Kidney epithelial cell (primary cell): Measurements from ENCODE around the gene SCYL2. TPM values are rescaled to one million over a fixed set of nuclear protein-coding genes. Genes with fewer than 3 reads are reported as not detected.
"Not testable (repeated sequence)": the region's sequence is repeated elsewhere in the genome, so short reads cannot be mapped to it uniquely, and the experiment has no call there.

Experiments used
- DNase-seq: peaks from one replicate; pipeline ENCODE4 v3.0.0-alpha.2; 2010; ENCODE audit warnings: low read depth
- H3K27me3 ChIP-seq: 2 replicates; pipeline ENCODE4 v1.6.0; 2011; ENCODE audit warnings: low read length; ENCODE audit not compliant: control insufficient read depth, insufficient read depth
- H3K36me3 ChIP-seq: 2 replicates; pipeline ENCODE4 v1.5.1; 2011; ENCODE audit warnings: low read length; ENCODE audit not compliant: control insufficient read depth, insufficient read depth
- H3K4me3 ChIP-seq: 2 replicates; pipeline ENCODE4 v1.5.1; 2011; ENCODE audit warnings: low read depth, mild to moderate bottlenecking, control low read depth, low read length
- total RNA-seq: library from RNA; depleted of rRNA; stranded (reverse); fragments of >200 nt; gene quantifications from 2 replicates; pipeline ENCODE4 v1.2.3, GENCODE V29; 2015
- TF ChIP-seq, protein P1 (sequence below): IDR thresholded peaks from 2 replicates; pipeline ENCODE4 v1.5.1; 2011; ENCODE audit warnings: mild to moderate bottlenecking, moderate library complexity, low read length, control low read depth, inconsistent platforms; ENCODE audit not compliant: insufficient read depth, poor library complexity, severe bottlenecking

The SCYL2 gene
- total RNA-seq, 1 donor from 2014 or later: 47.5 TPM

DNA sequence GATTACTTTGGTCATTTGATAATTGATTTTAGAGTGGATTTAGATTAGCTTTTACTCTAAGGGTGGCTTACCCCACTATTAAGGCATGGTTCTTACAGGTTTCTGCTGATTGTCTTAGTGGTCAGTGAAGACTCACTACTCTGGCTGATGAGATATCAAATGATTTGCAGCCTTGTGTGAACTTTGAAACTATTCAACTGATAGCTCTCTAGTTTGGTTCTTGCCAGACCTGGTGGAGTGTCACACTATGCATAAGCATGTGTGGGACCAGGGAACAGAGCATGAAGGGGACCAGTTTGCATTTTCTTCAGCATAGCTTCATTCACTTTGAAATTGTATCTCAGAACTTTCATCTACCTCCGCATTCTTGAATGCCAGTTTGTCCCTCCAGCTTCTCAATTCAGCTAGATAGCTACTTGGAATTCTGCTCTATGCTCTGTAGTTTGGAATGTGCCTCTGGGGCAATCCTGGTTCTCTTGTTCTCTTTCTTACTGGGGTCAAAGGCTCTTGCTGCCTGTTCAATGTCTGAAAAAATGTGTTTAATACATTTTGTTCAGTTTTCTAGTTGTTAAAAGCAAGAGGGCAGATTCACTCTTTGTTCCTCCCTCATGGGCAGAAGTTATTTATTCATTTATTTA is 12.7 kb downstream of the SCYL2 start:
- Histone ChIP-seq H3K4me3 (no peak overlapping the region), H3K36me3 (no peaks in the 10 kb centered on the region), H3K27me3 (no peaks in the 10 kb centered on the region)
- TF ChIP-seq, protein P1, sequence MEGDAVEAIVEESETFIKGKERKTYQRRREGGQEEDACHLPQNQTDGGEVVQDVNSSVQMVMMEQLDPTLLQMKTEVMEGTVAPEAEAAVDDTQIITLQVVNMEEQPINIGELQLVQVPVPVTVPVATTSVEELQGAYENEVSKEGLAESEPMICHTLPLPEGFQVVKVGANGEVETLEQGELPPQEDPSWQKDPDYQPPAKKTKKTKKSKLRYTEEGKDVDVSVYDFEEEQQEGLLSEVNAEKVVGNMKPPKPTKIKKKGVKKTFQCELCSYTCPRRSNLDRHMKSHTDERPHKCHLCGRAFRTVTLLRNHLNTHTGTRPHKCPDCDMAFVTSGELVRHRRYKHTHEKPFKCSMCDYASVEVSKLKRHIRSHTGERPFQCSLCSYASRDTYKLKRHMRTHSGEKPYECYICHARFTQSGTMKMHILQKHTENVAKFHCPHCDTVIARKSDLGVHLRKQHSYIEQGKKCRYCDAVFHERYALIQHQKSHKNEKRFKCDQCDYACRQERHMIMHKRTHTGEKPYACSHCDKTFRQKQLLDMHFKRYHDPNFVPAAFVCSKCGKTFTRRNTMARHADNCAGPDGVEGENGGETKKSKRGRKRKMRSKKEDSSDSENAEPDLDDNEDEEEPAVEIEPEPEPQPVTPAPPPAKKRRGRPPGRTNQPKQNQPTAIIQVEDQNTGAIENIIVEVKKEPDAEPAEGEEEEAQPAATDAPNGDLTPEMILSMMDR: no peak
- DNase-seq: no peak

DNA sequence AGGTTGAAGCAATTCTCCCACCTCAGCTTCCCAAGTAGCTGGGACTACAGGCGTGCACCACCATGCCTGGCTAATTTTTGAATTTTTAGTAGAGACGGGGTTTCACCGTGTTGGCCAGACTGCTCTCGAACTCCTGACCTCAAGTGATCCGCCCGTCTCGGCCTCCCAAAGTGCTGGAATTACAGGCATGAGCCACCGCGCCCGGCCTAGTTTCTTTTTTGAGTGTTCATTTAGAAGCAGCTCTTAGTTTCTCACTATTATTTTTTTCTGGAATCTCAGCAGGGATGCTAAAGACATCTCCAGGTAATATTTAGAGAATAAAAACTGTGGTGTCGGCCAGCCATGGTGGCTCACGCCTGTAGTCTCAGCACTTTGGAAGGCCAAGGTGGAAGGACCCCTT is 17.6 kb downstream of the SCYL2 start:
- H3K36me3 ChIP-seq, H3K27me3 ChIP-seq, DNase-seq, H3K4me3 ChIP-seq: not testable (repeated sequence)

DNA sequence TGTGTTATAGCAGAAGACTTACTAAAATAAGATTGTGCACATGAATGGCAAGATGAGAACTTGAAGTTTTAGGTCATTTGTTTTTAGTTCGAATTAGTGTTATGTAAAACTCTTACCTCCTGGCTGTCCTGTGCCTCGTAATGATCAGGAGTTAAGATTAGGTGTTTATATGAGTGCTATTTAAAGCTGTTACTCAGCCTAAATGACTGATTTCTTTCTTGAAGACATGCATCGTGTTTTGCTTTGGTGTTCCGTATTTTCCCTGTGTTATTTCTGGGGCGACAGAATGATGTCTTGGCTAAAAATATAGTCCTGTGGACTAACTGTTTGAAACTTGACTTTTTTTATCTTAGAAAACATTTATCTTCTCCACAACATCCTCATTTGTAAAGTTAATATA is 22.1 kb downstream of the SCYL2 start:
- Histone ChIP-seq H3K36me3 (no peaks in the 10 kb centered on the region), H3K27me3 (no peaks in the 10 kb centered on the region), H3K4me3 (no peak overlapping the region)
- TF ChIP-seq, protein P1: no peak
- no peak for DNase-seq

DNA sequence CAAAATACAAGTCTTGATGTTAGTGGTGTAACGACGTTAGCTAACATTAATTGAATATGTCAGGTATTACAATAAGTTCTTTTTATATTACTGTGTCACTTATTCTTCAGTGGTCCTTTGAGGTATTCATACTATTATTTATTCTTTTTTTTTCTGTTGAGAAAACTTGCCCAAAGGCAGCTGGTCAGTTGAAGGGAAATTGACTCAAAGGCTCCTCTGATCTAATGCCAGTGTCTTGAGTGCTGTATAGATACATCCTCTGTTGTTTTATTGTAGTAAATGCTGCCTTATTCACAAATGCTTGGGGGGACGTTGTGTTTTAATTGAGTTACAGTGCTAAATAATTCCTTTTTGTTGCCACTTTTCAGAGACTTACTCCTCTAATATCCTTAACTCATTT is 23.0 kb downstream of the SCYL2 start:
- H3K36me3 ChIP-seq: no peaks in the 10 kb centered on the region
- no peak overlapping the region for H3K4me3 ChIP-seq
- H3K27me3 ChIP-seq: no peaks in the 10 kb centered on the region
- TF ChIP-seq, protein P1: no peak
- DNase-seq: no peak

DNA sequence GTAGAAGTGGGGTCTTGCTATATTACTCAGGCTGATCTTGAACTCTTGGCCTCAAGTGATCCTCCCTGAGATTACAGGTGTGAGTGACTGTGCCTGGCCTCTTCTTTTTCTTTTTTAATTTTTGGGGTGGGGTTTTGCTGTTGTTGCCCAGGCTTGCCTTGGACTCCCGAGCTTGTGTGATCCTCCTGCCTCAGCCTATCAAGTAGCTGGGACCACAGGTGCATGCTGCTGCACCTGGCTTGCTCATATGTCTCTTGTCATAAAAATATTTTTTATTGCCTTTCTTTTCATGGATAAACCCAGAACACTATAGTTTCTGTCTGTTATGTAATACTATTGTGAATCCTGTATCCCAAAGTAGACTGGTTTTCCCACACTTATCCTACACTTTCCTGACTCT is 26.0 kb downstream of the SCYL2 start:
- Histone ChIP-seq H3K36me3 (no peaks in the 10 kb centered on the region), H3K27me3 (no peaks in the 10 kb centered on the region), H3K4me3 (no peak overlapping the region)
- TF ChIP-seq, protein P1: no peak
- no peak for DNase-seq

DNA sequence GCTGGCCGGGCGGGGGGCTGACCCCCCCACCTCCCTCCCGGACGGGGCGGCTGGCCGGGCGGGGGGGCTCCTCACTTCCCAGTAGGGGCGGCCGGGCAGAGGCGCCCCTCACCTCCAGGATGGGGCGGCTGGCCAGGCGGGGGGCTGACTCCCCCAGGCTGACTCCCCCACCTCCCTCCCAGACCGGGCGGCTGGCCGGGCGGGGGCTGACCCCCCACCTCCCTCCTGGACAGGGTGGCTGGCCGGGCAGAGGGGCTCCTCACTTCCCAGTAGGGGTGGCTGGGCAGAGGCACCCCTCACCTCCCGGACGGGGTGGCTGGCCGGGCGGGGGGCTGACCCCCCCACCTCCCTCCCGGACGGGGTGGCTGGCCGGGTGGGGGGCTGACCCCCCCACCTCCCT is 27.4 kb downstream of the SCYL2 start:
- H3K27me3 ChIP-seq, H3K36me3 ChIP-seq, DNase-seq, H3K4me3 ChIP-seq: not testable (repeated sequence)

DNA sequence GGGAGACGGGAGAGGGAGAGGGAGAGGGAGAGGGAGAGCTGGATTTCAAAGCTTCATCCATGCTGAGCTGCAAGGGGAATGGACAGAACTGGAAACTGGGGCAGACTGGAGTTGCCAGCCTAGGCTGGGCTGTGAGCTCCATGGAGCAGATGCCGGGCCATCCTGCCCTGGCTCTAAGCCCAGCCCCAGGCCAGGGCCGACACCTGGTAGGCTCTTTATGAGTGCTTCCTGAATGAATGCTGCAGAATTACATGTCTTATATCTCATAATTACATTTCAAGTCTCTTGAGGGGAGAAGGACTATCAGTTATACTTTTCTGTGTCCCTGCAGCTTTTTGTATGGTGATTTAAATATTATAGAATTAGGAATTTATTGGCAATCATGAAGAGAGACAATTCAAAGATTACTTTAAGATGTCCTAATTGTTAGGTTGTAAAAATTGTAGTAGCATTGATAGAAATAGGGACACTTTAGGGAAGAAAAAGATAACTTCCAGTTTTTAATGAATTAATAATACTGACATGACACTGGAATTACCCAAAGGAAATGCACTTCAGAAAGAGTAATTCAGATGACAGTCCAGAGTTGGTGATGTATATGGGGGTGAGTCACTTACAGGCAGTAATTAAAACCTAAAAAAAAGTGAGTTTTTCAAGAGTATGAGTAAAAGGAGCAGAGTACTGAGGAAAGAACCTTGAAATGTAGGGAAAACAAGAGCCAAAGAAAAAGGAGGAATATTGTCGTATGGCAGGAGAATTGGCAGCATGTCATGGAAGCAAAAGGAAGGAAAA is 29.0 kb downstream of the SCYL2 start:
- H3K36me3 ChIP-seq: no peaks in the 10 kb centered on the region
- H3K27me3 ChIP-seq: no peaks in the 10 kb centered on the region
- TF ChIP-seq, protein P1: no peak
- H3K4me3 ChIP-seq: no peak overlapping the region
- DNase-seq: no peak
